A549 (cell line): ENCODE data around the gene TSPAN18.

Source experiments
- EP300 ChIP-seq, 2 experiments: fragments of >200 bp; sonication (Bioruptor Twin); formaldehyde crosslinking; IDR thresholded peaks; 2 replicates in 1 of 2; 3 replicates in 1 of 2; pipeline ENCODE4 v1.6.1; 2016 to 2017
- HMGXB4 ChIP-seq: fragments of 250-450 bp; sonication (Bioruptor Pico); IDR thresholded peaks from 2 replicates; pipeline ENCODE4 v1.5.0; 2021; ENCODE audit warnings: mild to moderate bottlenecking, moderate library complexity, borderline replicate concordance
- TF ChIP-seq, protein P1 (sequence below): fragments of >200 bp; sonication (Bioruptor Twin); formaldehyde crosslinking; IDR thresholded peaks from 3 replicates; pipeline ENCODE4 v1.5.1; 2016

GRCh38 chr11:44725757-44726282, 942 bp upstream of the TSPAN18 start:
- TF ChIP-seq EP300 (IDR thresholded peaks at IDR 0.05) (no peak), HMGXB4 (CRISPR knock-in tag) (no peak)
- TF ChIP-seq, protein P1, sequence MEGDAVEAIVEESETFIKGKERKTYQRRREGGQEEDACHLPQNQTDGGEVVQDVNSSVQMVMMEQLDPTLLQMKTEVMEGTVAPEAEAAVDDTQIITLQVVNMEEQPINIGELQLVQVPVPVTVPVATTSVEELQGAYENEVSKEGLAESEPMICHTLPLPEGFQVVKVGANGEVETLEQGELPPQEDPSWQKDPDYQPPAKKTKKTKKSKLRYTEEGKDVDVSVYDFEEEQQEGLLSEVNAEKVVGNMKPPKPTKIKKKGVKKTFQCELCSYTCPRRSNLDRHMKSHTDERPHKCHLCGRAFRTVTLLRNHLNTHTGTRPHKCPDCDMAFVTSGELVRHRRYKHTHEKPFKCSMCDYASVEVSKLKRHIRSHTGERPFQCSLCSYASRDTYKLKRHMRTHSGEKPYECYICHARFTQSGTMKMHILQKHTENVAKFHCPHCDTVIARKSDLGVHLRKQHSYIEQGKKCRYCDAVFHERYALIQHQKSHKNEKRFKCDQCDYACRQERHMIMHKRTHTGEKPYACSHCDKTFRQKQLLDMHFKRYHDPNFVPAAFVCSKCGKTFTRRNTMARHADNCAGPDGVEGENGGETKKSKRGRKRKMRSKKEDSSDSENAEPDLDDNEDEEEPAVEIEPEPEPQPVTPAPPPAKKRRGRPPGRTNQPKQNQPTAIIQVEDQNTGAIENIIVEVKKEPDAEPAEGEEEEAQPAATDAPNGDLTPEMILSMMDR = no peak
